ENCODE data around the gene PAM. TPM values are rescaled to one million over a fixed set of nuclear protein-coding genes. Genes with fewer than 3 reads are reported as not detected.

Gene PAM
- total and polyA plus RNA-seq, 2 of the 13 experiments (the other 11 are each of a cell fraction or from before 2014, with no cell fraction given) = 20.2 to 79.1 TPM

DNA sequence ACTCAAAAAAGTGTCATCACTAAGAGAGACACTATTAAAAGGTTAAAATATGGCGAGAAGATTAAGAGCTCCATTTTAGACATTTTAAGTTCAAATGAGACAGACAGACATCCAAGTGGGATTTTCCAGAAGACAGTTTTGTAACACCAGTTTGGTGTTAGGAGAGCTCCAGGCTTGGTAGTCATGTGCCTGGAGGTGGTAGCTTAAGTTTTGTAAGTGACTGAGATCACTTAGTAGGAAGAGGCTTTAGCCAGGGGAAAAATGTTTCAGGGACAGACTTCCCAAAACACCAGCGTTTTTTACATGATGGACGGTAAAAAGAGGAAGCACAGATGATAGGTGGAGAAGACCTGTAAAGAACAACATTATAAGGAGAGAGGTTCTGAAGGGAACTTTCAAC lies 214.5 kb downstream of the PAM start (continued):
- TF ChIP-seq, protein P1, sequence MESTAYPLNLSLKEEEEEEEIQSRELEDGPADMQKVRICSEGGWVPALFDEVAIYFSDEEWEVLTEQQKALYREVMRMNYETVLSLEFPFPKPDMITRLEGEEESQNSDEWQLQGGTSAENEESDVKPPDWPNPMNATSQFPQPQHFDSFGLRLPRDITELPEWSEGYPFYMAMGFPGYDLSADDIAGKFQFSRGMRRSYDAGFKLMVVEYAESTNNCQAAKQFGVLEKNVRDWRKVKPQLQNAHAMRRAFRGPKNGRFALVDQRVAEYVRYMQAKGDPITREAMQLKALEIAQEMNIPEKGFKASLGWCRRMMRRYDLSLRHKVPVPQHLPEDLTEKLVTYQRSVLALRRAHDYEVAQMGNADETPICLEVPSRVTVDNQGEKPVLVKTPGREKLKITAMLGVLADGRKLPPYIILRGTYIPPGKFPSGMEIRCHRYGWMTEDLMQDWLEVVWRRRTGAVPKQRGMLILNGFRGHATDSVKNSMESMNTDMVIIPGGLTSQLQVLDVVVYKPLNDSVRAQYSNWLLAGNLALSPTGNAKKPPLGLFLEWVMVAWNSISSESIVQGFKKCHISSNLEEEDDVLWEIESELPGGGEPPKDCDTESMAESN (CRISPR knock-in tag; conservative IDR thresholded peaks at IDR 0.05) = no peak
- TF ChIP-seq LCORL (IDR thresholded peaks at IDR 0.05) (no peak), LCORL (CRISPR knock-in tag; IDR thresholded peaks at IDR 0.05) (no peak), ZNF207 (IDR thresholded peaks at IDR 0.05; ENCODE audit: borderline replicate concordance) (no peak), NFKB2 (CRISPR knock-in tag; IDR thresholded peaks at IDR 0.05; ENCODE audit: borderline replicate concordance) (no peak), IKZF4 (CRISPR knock-in tag; IDR thresholded peaks at IDR 0.05; ENCODE audit: borderline replicate concordance, low read depth, not compliant biosample characterization) (no peak), ZNF562 (CRISPR knock-in tag; IDR thresholded peaks at IDR 0.05; ENCODE audit: borderline replicate concordance) (no peak), ZNF44 (CRISPR knock-in tag; IDR thresholded peaks at IDR 0.05) (no peak), TSC22D2 (CRISPR knock-in tag; IDR thresholded peaks at IDR 0.05; ENCODE audit: borderline replicate concordance) (no peak)

DNA sequence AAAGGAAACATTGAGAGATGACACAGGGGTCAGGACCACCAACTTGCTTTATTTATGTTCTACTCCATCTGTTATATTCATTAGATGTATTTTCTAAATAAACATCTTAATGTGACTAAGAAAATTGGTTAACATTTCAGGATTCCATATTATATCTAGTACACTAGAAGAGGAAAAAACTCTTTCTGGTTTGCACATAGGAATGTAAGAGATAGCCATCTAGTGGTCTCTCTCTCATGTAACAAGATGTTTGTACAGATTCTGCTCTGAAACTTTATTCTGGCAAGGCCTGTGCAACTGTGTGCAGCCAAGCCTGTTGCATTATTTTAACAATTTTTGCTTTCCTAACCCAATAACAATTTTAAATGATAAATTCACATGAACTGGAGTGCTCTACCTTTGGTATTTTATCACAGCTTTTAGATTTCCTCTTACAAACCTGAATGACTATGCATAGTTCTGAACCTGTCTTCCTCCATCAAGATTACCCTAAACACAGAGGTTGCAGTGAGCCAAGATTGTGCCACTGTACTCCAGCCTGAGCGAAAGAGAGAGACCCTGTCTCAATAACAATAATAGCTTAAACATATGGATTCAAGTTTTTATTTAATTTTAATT lies 216.7 kb downstream of the PAM start:
- ChIA-PET POLR2A (no interaction called here), CTCF (ENCODE audit: low intra/inter-chr PET ratio, low total read pairs) (no interaction called here)
- Histone ChIP-seq H3K9ac (ENCODE audit: insufficient read depth, low read depth, low read length) (no peak overlapping the region), H3K27me3 (ENCODE audit: control insufficient read depth in 1 of 2, insufficient read depth in 2 of 2, low read length in 2 of 2) (no peaks in the 10 kb centered on the region), H3K4me2 (ENCODE audit: low read depth, low read length) (no peak overlapping the region), H3K27ac (ENCODE audit: extremely low read length, insufficient read depth, low read length) (no peak overlapping the region), H4K20me1 (ENCODE audit: insufficient read depth, low read length) (no peaks in the 10 kb centered on the region), H2AFZ (ENCODE audit: low read length) (no peak overlapping the region), H3K4me3 (replicated peaks in 1 of 3; ENCODE audit: insufficient read depth in 1 of 3, low read depth in 2 of 3, low read length in 3 of 3) (no peak overlapping the region), H3K79me2 (ENCODE audit: insufficient read depth, low read length) (no peaks in the 10 kb centered on the region), H3K9me3 (ENCODE audit: low read length) (no peaks in the 10 kb centered on the region), H3K4me1 (ENCODE audit: insufficient read depth, low read length) (no peaks in the 10 kb centered on the region), H3K36me3 (replicated peaks in 1 of 2; ENCODE audit: control insufficient read depth in 1 of 2, insufficient read depth in 2 of 2, low read length in 2 of 2) (no peaks in the 10 kb centered on the region)
- BruUV-seq (replicated peaks) = no TSS peak
- DNase-seq (ENCODE audit: low spot score) = peak; percentile 1
- in situ Hi-C loops (cut with HindIII; ENCODE audit: extremely low pct_ligation_motif_present, low pct_unique_long_range_greater_than_20kb) (no loop called here), intact Hi-C loops (cut with micrococcal nuclease; ENCODE audit: unreplicated experiment) (loop anchor here (1.0 kb wide), 3 partner anchors 168 to 290 kb away; no protein-coding TSS in a partner anchor)
- ATAC-seq = peak; percentile 65
- WGBS (ENCODE audit: low lambda C conversion rate) = 44% methylated on average over 1 of the region's 1 CpG
- FAIRE-seq = no peak
- TF ChIP-seq IRF2 (CRISPR knock-in tag; IDR thresholded peaks at IDR 0.05) (no peak), ZSCAN25 (CRISPR knock-in tag; IDR thresholded peaks at IDR 0.05) (no peak), STAG1 (CRISPR knock-in tag; IDR thresholded peaks at IDR 0.05) (peak; percentile 47)
- TF ChIP-seq, protein P2, sequence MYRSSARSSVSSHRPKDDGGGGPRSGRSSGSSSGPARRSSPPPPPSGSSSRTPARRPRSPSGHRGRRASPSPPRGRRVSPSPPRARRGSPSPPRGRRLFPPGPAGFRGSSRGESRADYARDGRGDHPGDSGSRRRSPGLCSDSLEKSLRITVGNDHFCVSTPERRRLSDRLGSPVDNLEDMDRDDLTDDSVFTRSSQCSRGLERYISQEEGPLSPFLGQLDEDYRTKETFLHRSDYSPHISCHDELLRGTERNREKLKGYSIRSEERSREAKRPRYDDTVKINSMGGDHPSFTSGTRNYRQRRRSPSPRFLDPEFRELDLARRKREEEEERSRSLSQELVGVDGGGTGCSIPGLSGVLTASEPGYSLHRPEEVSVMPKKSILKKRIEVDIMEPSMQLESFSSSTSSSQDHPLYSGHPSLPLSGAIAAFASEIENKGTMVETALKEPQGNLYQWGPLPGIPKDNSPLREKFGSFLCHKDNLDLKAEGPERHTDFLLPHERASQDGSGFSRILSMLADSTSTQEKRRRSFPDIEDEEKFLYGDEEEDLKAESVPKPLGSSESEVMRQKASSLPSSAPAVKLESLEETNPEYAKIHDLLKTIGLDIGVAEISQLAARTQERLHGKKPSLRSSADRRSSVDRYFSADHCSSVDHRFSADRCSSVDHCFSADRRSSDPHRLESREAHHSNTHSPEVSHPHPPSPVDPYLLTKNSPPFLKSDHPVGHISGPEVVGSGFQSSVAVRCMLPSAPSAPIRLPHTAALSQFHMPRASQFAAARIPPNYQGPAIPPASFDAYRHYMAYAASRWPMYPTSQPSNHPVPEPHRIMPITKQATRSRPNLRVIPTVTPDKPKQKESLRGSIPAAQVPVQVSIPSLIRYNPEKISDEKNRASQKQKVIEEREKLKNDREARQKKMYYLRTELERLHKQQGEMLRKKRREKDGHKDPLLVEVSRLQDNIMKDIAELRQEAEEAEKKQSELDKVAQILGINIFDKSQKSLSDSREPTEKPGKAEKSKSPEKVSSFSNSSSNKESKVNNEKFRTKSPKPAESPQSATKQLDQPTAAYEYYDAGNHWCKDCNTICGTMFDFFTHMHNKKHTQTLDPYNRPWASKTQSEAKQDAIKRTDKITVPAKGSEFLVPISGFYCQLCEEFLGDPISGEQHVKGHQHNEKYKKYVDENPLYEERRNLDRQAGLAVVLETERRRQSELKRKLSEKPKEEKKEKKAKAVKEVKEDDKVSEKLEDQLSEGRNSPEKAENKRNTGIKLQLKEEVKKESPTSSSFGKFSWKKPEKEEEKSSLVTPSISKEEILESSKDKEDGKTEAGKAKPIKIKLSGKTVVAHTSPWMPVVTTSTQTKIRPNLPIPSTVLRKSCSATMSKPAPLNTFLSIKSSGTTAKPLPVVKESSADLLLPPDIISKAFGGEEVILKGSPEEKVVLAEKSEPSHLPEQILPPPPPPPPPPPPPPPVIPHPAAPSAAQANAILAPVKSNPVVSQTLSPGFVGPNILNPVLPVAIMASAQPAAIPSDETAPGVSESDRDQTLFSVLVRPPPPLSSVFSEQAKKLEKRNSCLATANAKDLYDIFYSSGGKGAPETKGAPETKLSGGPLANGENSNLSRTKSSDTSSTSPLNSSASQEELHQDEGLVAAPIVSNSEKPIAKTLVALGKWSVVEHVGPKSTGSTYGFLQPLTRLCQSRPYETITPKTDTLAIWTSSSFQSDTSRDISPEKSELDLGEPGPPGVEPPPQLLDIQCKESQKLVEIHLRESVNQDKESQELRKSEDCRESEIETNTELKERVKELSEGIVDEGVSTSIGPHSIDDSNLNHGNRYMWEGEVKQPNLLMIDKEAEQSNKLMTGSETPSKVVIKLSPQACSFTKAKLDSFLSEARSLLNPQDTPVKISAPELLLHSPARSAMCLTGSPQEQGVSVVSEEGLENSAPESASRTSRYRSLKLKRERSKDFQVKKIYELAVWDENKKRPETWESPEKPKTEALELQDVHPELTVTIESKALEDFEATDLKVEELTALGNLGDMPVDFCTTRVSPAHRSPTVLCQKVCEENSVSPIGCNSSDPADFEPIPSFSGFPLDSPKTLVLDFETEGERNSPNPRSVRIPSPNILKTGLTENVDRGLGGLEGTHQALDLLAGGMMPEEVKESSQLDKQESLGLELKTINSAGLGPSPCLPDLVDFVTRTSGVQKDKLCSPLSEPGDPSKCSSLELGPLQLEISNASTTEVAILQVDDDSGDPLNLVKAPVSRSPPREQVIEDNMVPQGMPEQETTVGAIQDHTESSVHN (CRISPR knock-in tag; IDR thresholded peaks at IDR 0.05) = no peak
